Body of pancreas (tissue), 4 donors: Measurements from ENCODE around the gene FGR. TPM values are rescaled to one million over a fixed set of nuclear protein-coding genes. Genes with fewer than 3 reads are reported as not detected.
"Not testable (repeated sequence)": the region's sequence is repeated elsewhere in the genome, so short reads cannot be mapped to it uniquely, and the experiment has no call there.

ENCODE experiments used
- ATAC-seq: fragments of 150-250 bp; one replicate; pipeline ENCODE4 v1.9.1; 2016
- DNase-seq, 4 donors: peaks; one replicate each; pipeline ENCODE4 v3.0.0-alpha.2; 2019
- H3K27ac ChIP-seq, 4 donors: fragments of 200-600 bp; sonication (generic); 1 replicate in 3 of 4; 2 replicates in 1 of 4; pipeline versions ENCODE4 v1.5.1 to v1.6.1; 2016 to 2019; ENCODE audit warnings: mild to moderate bottlenecking in 1 of 4, mixed read lengths in 1 of 4, moderate library complexity in 1 of 4
- H3K27me3 ChIP-seq, 2 donors: fragments of 200-600 bp; sonication (generic); one replicate each; pipeline ENCODE4 v1.6.0; 2016; ENCODE audit warnings: mild to moderate bottlenecking in 1 of 2
- H3K36me3 ChIP-seq, 2 donors: fragments of 200-600 bp; sonication (generic); replicated peaks in 1 of 2; 2 replicates each; pipeline ENCODE4 v1.5.1; 2016; ENCODE audit warnings: low read depth in 2 of 2; ENCODE audit not compliant: insufficient read depth in 1 of 2
- H3K4me1 ChIP-seq: fragments of 200-600 bp; sonication (generic); one replicate; pipeline ENCODE4 v1.6.0; 2016
- H3K4me3 ChIP-seq, 2 donors: fragments of 200-600 bp; sonication (generic); 1 replicate in 1 of 2; 2 replicates in 1 of 2; pipeline ENCODE4 v1.5.1; 2016 to 2019
- H3K9me3 ChIP-seq, 3 donors: fragments of 200-600 bp; sonication (generic); 1 replicate in 2 of 3; 2 replicates in 1 of 3; pipeline ENCODE4 v1.5.1; 2016
- POLR2A ChIP-seq, 3 donors: fragments of 450-650 bp; IDR thresholded peaks; one replicate each; pipeline ENCODE4 v1.6.1; 2016; ENCODE audit warnings: antibody characterized with exemption in 3 of 3, mild to moderate bottlenecking in 2 of 3
- WGBS, 2 donors: methylation state at CpG; one replicate each; pipeline ENCODE4 v1.1.5; 2017; 5-methylcytosine and 5-hydroxymethylcytosine counted together
- intact Hi-C: fragments of 100-400 bp; cut with DNase I; formaldehyde crosslinking; loops from one replicate; pipeline ENCODE4 v1.15.1; 2023
- total RNA-seq, 2 donors: library from RNA; depleted of rRNA; stranded (reverse); fragments of >200 nt; gene quantifications; one replicate each; pipeline ENCODE4 v1.1.0, GENCODE V29; 2016
- TF ChIP-seq, protein P1 (sequence below), 7 experiments: fragments of 450-650 bp in 4 of 7; fragments of 200-600 bp in 3 of 7; sonication (generic) in 3 of 7; IDR thresholded peaks; one replicate each; pipeline ENCODE4 v1.5.1; 2016 to 2019; ENCODE audit warnings: antibody characterized with exemption in 7 of 7

The FGR gene
- total RNA-seq, 2 donors from 2014 or later, result 3.0 to 5.4 TPM

DNA sequence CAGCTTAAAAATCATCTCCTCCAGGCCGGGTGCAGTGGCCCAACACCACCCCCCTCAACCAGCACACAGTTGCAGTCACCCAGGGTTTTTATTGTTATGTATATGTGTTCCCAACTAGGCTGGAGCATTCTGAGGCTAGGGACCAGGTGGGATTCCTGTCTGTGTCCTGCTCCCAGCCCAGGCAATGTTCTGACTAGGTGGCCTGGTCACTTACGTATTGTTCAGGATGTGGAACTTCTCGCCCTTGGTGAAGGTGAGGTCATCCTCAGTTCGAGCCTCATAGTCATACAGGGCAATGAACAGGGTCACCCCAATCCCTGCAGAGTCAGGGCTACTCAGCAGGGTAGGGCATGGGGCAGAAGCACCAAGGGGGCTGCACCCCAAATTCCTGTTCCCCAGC lies 12.2 kb downstream of the FGR start:
- Histone ChIP-seq H3K4me1 (peaks cover 7% of the 10 kb centered on the region), H3K9me3 (no peaks in the 10 kb centered on the region), H3K27me3 (no peaks in the 10 kb centered on the region), H3K4me3 (no peak overlapping the region), H3K36me3 (no peaks in the 10 kb centered on the region), H3K27ac (no peak overlapping the region)
- DNase-seq (no peak), ATAC-seq (no peak)
- TF ChIP-seq POLR2A (IDR thresholded peaks at IDR 0.05), result no peak
- TF ChIP-seq, protein P1, sequence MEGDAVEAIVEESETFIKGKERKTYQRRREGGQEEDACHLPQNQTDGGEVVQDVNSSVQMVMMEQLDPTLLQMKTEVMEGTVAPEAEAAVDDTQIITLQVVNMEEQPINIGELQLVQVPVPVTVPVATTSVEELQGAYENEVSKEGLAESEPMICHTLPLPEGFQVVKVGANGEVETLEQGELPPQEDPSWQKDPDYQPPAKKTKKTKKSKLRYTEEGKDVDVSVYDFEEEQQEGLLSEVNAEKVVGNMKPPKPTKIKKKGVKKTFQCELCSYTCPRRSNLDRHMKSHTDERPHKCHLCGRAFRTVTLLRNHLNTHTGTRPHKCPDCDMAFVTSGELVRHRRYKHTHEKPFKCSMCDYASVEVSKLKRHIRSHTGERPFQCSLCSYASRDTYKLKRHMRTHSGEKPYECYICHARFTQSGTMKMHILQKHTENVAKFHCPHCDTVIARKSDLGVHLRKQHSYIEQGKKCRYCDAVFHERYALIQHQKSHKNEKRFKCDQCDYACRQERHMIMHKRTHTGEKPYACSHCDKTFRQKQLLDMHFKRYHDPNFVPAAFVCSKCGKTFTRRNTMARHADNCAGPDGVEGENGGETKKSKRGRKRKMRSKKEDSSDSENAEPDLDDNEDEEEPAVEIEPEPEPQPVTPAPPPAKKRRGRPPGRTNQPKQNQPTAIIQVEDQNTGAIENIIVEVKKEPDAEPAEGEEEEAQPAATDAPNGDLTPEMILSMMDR (IDR thresholded peaks at IDR 0.05), result no peak
- intact Hi-C loops, result no loop called here
- 62 to 83% methylated on average over 3 to 4 of the region's 4 CpGs for WGBS, 2 donors

DNA sequence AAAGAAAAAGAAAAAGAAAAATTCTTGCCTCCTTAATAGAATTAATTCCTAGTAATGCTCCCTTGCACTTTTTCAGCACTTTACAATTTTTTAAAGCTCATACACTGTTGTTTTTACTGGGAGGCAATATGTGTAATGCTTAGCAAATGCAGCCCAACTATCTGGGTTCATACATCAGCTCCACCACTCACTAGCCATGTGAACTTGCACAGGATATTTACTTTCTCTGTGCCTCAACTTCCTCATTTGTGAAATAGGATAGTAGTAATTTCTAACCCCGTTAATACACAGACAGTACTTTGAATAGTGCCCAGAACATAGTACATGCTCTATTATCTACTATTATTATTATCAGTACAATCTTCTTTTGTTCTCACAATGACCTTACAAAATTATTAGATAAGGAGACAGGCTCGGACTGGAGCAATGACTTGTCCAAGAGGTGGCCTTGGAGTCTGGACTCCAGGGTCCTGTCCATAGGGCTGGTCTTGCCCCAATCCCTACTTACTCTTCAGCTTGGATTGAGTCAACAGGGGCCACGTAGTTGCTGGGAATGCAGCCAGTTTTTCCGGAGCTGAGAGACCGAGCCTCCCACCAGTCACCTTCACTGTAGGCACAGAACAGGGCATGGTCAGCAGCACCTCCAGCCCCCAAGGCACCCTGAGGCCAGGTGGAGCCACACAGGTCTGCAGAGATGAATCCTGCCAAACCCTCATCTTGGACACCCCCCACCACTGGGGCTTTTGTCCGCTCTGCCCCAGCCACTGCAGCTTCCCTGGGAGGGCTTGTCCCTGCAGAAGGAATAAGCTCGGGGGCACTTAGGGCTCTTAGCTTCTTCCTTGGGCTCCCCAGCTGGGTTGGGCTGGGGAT lies 13.7 kb downstream of the FGR start:
- DNase-seq (peak in 3 of 4 donors; percentile 44 to 60 (median 54)), ATAC-seq (peak; percentile 14)
- 37 to 68% methylated on average over 4 to 7 of the region's 7 CpGs for whole genome bisulfite sequencing, 2 donors
- intact Hi-C loops, result no loop called here
- Histone ChIP-seq H3K36me3 (no peaks in the 10 kb centered on the region), H3K9me3 (no peaks in the 10 kb centered on the region), H3K4me1 (peaks cover 7% of the 10 kb centered on the region), H3K27me3 (no peaks in the 10 kb centered on the region), H3K4me3 (no peak overlapping the region), H3K27ac (no peak overlapping the region)
- TF ChIP-seq, protein P1 (IDR thresholded peaks at IDR 0.05), result no peak
- TF ChIP-seq POLR2A (IDR thresholded peaks at IDR 0.05), result no peak

DNA sequence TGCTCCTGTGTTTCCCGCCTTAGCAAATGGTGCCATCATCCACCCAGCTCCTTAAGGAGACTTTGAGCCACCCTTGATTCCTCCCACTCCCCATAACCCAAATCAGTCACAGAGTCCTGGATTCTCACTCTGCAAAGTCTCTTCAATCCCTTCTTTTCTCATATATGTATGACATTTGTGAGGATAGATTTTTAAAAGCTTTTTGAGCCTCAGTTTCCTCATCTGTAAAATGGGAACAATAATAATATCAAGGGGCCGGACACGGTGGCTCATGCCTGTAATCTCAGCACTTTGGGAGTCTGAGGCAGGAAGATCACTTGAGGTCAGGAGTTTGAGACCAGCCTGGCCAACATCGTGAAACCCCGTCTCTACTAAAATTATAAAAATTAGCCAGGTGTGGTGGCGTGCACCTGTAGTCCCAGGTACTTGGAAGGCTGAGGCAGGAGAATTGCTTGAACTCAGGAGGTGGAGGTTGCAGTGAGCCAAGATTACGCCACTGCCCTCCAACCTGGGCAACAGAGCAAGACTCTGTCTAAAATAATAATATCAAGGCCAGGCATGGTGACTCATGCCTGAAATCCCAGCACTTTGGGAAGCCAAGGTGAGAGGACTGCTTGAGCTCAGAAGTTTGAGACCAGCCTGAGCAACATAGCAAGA lies 15.1 kb downstream of the FGR start:
- not testable (repeated sequence) for ATAC-seq, DNase-seq, H3K27ac ChIP-seq, H3K36me3 ChIP-seq, H3K27me3 ChIP-seq, H3K4me3 ChIP-seq, H3K9me3 ChIP-seq, H3K4me1 ChIP-seq
- 88 to 92% methylated on average over 7 of the region's 7 CpGs for WGBS, 2 donors
- intact Hi-C loops, result loop anchor here (10.0 kb wide), 1 partner anchor 205 kb away; no protein-coding TSS in a partner anchor

DNA sequence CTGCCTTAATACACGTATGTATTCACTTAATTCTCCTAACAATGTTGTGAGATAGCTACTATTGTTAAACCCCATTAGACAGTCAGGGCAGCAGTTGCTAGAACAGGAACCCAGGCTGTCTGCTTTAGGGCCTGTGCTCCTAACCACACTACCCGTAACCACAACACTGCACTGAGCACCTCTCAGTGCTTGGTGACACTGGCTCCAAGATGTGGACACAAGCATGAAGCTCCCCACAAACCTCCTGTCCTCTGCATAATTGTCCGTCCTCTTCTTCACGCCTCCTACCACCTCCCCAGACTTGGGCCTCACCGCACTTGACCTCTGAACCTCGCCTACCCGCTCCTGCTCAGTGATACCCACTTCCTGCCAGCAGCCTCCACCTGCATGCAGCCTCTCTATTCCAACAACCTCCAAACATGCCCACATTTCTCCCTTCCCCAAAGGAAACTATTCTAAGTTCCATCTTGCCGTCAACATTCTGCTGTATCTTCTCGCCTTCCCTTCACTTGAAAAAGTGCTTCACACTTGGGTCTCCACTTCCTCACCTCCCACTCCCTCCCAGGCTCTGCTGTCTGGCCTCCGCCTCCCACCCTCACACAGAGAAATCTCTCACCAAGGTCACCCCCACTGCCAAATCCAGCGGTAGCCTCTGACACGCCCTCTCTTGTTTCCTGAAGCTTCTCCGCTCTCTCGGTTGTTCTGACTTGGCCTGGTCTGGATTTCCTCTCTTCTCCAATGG lies 16.5 kb downstream of the FGR start:
- H3K27me3 ChIP-seq, result no peaks in the 10 kb centered on the region
- TF ChIP-seq POLR2A (IDR thresholded peaks at IDR 0.05), result no peak
- no peak for ATAC-seq

DNA sequence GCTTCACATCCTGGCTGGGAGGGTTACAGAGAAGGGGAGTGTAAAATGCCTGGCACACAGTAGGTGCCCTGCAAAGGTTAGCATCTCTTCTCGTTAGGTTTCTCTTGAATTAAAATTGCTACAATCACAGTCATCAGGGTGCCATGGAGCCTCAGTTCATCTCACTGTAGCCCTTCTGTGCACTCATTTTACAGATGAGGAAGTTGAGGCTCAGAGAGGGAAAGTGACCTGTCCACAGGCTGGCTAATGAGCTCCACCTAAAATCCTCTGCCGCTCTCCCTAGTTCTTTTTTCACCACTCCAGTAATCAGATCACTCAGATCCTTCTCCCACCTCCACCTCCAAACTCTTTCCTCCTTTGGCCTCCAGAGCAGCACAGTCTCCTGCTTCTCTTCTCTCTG lies 17.6 kb downstream of the FGR start:
- Histone ChIP-seq H3K36me3 (no peaks in the 10 kb centered on the region), H3K4me1 (peaks cover 7% of the 10 kb centered on the region), H3K9me3 (no peaks in the 10 kb centered on the region), H3K4me3 (no peak overlapping the region), H3K27me3 (no peaks in the 10 kb centered on the region), H3K27ac (no peak overlapping the region)
- DNase-seq (no peak), ATAC-seq (no peak)
- WGBS, 2 donors, result 88 to 92% methylated on average over 2 of the region's 2 CpGs
- TF ChIP-seq, protein P1 (IDR thresholded peaks at IDR 0.05), result no peak
- TF ChIP-seq POLR2A (IDR thresholded peaks at IDR 0.05), result no peak
- intact Hi-C loops, result loop anchor here (10.0 kb wide), 1 partner anchor 203 kb away; no protein-coding TSS in a partner anchor

More for the DNA sequence above, 16.5 kb downstream of the FGR start:
- intact Hi-C loops, result loop anchor here (10.0 kb wide), 1 partner anchor 204 kb away; no protein-coding TSS in a partner anchor
- Histone ChIP-seq H3K9me3 (no peaks in the 10 kb centered on the region), H3K27ac (no peak overlapping the region), H3K4me1 (peaks cover 7% of the 10 kb centered on the region), H3K4me3 (no peak overlapping the region), H3K36me3 (no peaks in the 10 kb centered on the region)
- no peak for DNase-seq
- WGBS, 2 donors, result 69 to 78% methylated on average over 14 of the region's 14 CpGs
